ENCODE data around the gene PON1. TPM values are rescaled to one million over a fixed set of nuclear protein-coding genes. Genes with fewer than 3 reads are reported as not detected.

Gene PON1
- total RNA-seq, 1 experiment from 2014 or later: not detected

DNA sequence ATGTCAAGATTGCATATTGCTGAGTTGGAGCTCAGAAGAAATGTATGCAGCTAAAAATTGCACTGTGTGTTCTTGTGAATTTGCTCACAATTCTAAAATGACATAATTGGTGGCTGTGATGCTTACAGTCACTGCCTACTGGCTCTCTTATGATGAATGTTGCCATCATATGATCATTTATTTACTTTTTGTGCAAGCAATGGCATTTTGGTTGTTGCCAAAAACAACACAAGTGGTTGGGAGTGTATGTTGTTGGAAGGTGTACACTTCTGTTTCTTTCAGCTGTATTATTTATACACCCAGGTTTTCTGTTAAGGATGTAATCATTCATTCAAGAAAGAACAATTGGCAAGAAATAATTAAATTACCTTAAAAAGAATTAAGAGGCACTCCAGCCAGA, 28.9 kb downstream of the PON1 start:
- no peaks in the 10 kb centered on the region for H3K9me2 ChIP-seq (replicated peaks; ENCODE audit: insufficient read depth, low read length)
- DNase-seq: no peak
- H3K9ac ChIP-seq (ENCODE audit: low read length): no peak overlapping the region

DNA sequence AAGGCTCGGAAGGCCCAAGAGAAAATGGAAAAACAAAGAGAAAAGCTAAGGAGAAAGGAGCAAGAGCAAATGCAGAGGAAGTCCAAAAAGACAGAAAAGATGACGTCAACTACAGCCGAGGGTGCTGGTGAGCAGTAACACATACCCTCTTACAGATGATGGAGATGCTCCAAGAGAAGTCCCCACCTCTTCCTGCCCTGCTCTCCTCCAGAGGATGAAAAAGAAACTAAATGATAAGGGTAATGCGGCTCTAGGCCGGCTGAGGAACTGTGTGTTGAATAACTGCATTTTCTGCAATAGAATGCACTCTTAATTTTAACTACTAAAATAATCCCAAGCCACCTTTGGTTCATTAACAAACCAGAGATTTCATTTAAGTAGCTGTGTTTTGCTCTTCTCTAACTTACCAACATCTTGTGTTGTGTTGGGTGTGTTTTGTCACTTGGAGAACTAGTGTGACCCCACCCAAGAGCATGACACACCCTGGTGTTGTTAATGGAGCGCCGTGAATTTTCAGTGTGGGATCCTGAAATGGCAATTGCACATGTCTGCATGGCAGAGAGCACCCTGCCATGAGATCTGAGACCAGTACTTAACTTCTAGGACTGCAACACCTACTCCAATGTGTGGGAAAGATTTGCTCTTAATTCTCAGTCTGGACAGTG, 34.0 kb downstream of the PON1 start:
- H3K9me2 ChIP-seq (replicated peaks; ENCODE audit: insufficient read depth, low read length): no peaks in the 10 kb centered on the region
- H3K79me2 ChIP-seq (ENCODE audit: low read length): no peaks in the 10 kb centered on the region
- no peak overlapping the region for H3K4me3 ChIP-seq (ENCODE audit: low read length)
- H3K4me1 ChIP-seq (ENCODE audit: low read length): no peaks in the 10 kb centered on the region
- no peak overlapping the region for H3K9ac ChIP-seq (ENCODE audit: low read length)
- no peak overlapping the region for H2AFZ ChIP-seq (ENCODE audit: low read length)
- H3K4me2 ChIP-seq (ENCODE audit: low read depth, low read length, poor library complexity, severe bottlenecking): no peak overlapping the region
- H4K20me1 ChIP-seq (ENCODE audit: insufficient read depth, low read depth, low read length): no peaks in the 10 kb centered on the region
- no peaks in the 10 kb centered on the region for H3K9me3 ChIP-seq (ENCODE audit: low read length)
- no peaks in the 10 kb centered on the region for H3K36me3 ChIP-seq (ENCODE audit: insufficient read depth, low read length)
- no peak overlapping the region for H3K27ac ChIP-seq (ENCODE audit: low read length)
- DNase-seq: no peak
- H3K27me3 ChIP-seq (ENCODE audit: low read length): no peaks in the 10 kb centered on the region

More for the DNA sequence above, 28.9 kb downstream of the PON1 start:
- no peak overlapping the region for H3K4me2 ChIP-seq (ENCODE audit: low read depth, low read length, poor library complexity, severe bottlenecking)
- H3K79me2 ChIP-seq (ENCODE audit: low read length): no peaks in the 10 kb centered on the region
- no peaks in the 10 kb centered on the region for H3K27me3 ChIP-seq (ENCODE audit: low read length)
- no peaks in the 10 kb centered on the region for H3K36me3 ChIP-seq (ENCODE audit: insufficient read depth, low read length)
- no peak overlapping the region for H3K4me3 ChIP-seq (ENCODE audit: low read length)
- no peaks in the 10 kb centered on the region for H4K20me1 ChIP-seq (ENCODE audit: insufficient read depth, low read depth, low read length)
- H2AFZ ChIP-seq (ENCODE audit: low read length): no peak overlapping the region
- no peaks in the 10 kb centered on the region for H3K4me1 ChIP-seq (ENCODE audit: low read length)
- no peaks in the 10 kb centered on the region for H3K9me3 ChIP-seq (ENCODE audit: low read length)
- no peak overlapping the region for H3K27ac ChIP-seq (ENCODE audit: low read length)

DNA sequence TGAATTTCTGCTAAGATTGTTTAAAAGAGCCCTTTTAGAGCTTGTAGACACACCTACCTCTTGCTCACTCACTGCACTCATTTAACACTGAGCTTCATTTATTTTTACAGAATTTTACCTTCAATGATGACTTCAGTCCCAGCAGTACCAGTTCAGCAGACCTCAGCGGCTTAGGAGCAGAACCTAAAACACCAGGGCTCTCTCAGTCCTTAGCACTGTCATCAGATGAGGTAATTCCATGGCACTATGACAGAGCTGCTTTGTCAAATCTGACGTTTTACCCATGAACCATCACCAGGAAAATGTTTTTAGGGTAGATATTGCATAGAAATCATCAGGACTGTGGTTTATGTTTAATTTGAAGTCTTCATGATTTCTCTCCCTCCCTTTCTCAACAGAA, 38.2 kb downstream of the PON1 start:
- no peak for DNase-seq
- H2AFZ ChIP-seq (ENCODE audit: low read length): no peak overlapping the region

DNA sequence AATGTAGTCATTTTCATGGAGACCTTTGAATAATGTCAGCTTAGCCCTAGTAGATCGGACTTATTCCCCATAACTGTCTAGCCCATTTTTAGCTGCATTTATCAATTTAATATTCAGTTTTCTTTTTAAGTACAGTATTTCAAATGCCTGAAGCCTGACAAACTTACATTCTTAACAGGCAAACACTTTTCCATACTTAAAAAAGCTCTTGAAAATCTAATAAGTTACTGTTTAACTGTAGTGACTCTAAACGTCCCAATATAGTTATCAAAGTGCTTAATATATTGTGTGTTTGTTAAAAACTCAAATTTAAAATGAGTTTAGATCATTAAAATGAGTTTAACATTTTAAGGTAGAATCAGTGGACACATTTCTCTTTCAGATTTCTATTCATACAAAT, 44.9 kb downstream of the PON1 start:
- no peaks in the 10 kb centered on the region for H3K9me3 ChIP-seq (ENCODE audit: low read length)
- H3K27me3 ChIP-seq (ENCODE audit: low read length): no peaks in the 10 kb centered on the region
- H2AFZ ChIP-seq (ENCODE audit: low read length): no peak overlapping the region
- H3K4me1 ChIP-seq (ENCODE audit: low read length): no peaks in the 10 kb centered on the region
- H3K9ac ChIP-seq (ENCODE audit: low read length): no peak overlapping the region
- H3K9me2 ChIP-seq (replicated peaks; ENCODE audit: insufficient read depth, low read length): no peaks in the 10 kb centered on the region
- no peak overlapping the region for H3K4me3 ChIP-seq (ENCODE audit: low read length)
- no peaks in the 10 kb centered on the region for H3K79me2 ChIP-seq (ENCODE audit: low read length)
- H3K4me2 ChIP-seq (ENCODE audit: low read depth, low read length, poor library complexity, severe bottlenecking): no peak overlapping the region
- H3K36me3 ChIP-seq (ENCODE audit: insufficient read depth, low read length): no peaks in the 10 kb centered on the region
- H3K27ac ChIP-seq (ENCODE audit: low read length): no peak overlapping the region
- H4K20me1 ChIP-seq (ENCODE audit: insufficient read depth, low read depth, low read length): no peaks in the 10 kb centered on the region
- DNase-seq: no peak

More for the DNA sequence above, 38.2 kb downstream of the PON1 start:
- Histone ChIP-seq H3K4me3 (ENCODE audit: low read length) (no peak overlapping the region), H3K27ac (ENCODE audit: low read length) (no peak overlapping the region), H3K9me2 (replicated peaks; ENCODE audit: insufficient read depth, low read length) (no peaks in the 10 kb centered on the region), H3K4me2 (ENCODE audit: low read depth, low read length, poor library complexity, severe bottlenecking) (no peak overlapping the region), H3K79me2 (ENCODE audit: low read length) (no peaks in the 10 kb centered on the region), H3K4me1 (ENCODE audit: low read length) (no peaks in the 10 kb centered on the region), H3K9me3 (ENCODE audit: low read length) (no peaks in the 10 kb centered on the region), H4K20me1 (ENCODE audit: insufficient read depth, low read depth, low read length) (no peaks in the 10 kb centered on the region), H3K36me3 (ENCODE audit: insufficient read depth, low read length) (no peaks in the 10 kb centered on the region), H3K9ac (ENCODE audit: low read length) (no peak overlapping the region), H3K27me3 (ENCODE audit: low read length) (no peaks in the 10 kb centered on the region)

DNA sequence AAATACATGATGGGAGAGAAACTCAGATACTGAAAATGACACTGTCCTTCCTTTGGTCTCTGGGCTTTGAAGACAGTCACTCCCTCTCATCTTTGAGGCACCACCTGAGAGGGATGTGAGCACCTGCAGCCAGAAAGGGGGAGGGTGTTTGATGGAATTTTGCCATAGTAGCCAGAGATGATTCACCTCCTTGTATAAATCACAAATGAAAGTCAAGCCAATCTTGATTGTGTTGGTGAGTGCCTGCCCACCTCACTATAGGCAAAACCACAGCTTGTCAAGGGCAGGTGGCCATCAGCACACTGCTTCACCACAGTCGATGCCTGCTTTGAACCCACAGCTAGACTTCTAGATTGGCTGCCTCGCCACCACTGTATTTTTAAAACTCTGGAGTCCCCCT, 48.2 kb downstream of the PON1 start:
- no peak overlapping the region for H2AFZ ChIP-seq (ENCODE audit: low read length)
- H3K9me2 ChIP-seq (replicated peaks; ENCODE audit: insufficient read depth, low read length): no peaks in the 10 kb centered on the region
- H3K27me3 ChIP-seq (ENCODE audit: low read length): no peaks in the 10 kb centered on the region
- H3K4me3 ChIP-seq (ENCODE audit: low read length): no peak overlapping the region
- H3K36me3 ChIP-seq (ENCODE audit: insufficient read depth, low read length): no peaks in the 10 kb centered on the region
- H3K9ac ChIP-seq (ENCODE audit: low read length): no peak overlapping the region
- no peak for DNase-seq
- H3K27ac ChIP-seq (ENCODE audit: low read length): no peak overlapping the region
- H3K4me1 ChIP-seq (ENCODE audit: low read length): no peaks in the 10 kb centered on the region
- H3K4me2 ChIP-seq (ENCODE audit: low read depth, low read length, poor library complexity, severe bottlenecking): no peak overlapping the region
- no peaks in the 10 kb centered on the region for H3K9me3 ChIP-seq (ENCODE audit: low read length)
- H3K79me2 ChIP-seq (ENCODE audit: low read length): no peaks in the 10 kb centered on the region
- no peaks in the 10 kb centered on the region for H4K20me1 ChIP-seq (ENCODE audit: insufficient read depth, low read depth, low read length)

DNA sequence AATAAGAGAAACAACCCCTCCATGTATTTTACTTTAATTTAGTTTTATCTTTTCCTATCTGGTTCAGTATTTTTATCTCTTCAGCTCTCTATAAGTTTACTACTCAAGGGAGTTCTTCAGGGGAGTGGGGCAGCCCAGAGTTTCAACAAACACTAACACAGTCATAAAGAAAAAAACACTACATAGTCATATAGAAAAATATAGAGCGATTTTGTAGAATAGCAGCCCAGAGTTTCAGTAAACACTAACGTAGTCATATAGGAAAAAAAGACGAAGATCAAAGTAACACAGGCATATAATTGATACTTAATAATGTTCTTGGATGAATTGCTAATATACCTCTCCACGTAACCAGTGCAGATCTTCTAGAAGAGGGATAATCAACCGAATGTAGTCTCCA, 54.7 kb downstream of the PON1 start:
- H3K4me1 ChIP-seq (ENCODE audit: low read length): no peaks in the 10 kb centered on the region
- H3K4me3 ChIP-seq (ENCODE audit: low read length): no peak overlapping the region
- no peak for DNase-seq
- H3K36me3 ChIP-seq (ENCODE audit: insufficient read depth, low read length): no peaks in the 10 kb centered on the region
- no peak overlapping the region for H3K4me2 ChIP-seq (ENCODE audit: low read depth, low read length, poor library complexity, severe bottlenecking)
- H4K20me1 ChIP-seq (ENCODE audit: insufficient read depth, low read depth, low read length): no peaks in the 10 kb centered on the region
- no peak overlapping the region for H3K27ac ChIP-seq (ENCODE audit: low read length)
- H3K9me2 ChIP-seq (replicated peaks; ENCODE audit: insufficient read depth, low read length): no peaks in the 10 kb centered on the region
- no peak overlapping the region for H3K9ac ChIP-seq (ENCODE audit: low read length)
- no peak overlapping the region for H2AFZ ChIP-seq (ENCODE audit: low read length)
- no peaks in the 10 kb centered on the region for H3K79me2 ChIP-seq (ENCODE audit: low read length)
- H3K27me3 ChIP-seq (ENCODE audit: low read length): no peaks in the 10 kb centered on the region
- no peaks in the 10 kb centered on the region for H3K9me3 ChIP-seq (ENCODE audit: low read length)

DNA sequence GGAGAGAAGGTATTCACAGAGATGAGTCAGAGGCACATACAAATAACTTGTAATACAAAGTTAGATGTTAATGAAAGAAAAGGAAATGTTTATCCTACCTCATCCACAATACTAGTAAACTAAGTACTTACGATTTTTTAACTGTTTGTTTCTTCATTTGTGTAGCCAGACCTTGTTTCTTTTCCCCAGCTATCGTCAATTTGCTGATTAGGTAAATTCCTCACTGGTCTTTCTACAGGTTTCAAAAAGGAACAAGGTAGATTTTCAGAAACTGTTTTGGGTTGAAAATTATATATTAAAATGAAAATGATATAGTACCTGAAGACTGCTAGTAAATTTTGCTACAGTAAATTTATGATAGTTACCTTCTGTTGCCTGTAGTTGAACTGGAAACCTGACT, 56.6 kb downstream of the PON1 start:
- Histone ChIP-seq H3K36me3 (ENCODE audit: insufficient read depth, low read length) (no peaks in the 10 kb centered on the region), H2AFZ (ENCODE audit: low read length) (no peak overlapping the region), H3K79me2 (ENCODE audit: low read length) (no peaks in the 10 kb centered on the region), H3K4me2 (ENCODE audit: low read depth, low read length, poor library complexity, severe bottlenecking) (no peak overlapping the region), H3K27ac (ENCODE audit: low read length) (no peak overlapping the region), H3K9me2 (replicated peaks; ENCODE audit: insufficient read depth, low read length) (no peaks in the 10 kb centered on the region), H3K9me3 (ENCODE audit: low read length) (no peaks in the 10 kb centered on the region), H3K4me3 (ENCODE audit: low read length) (no peak overlapping the region), H4K20me1 (ENCODE audit: insufficient read depth, low read depth, low read length) (no peaks in the 10 kb centered on the region), H3K9ac (ENCODE audit: low read length) (no peak overlapping the region), H3K4me1 (ENCODE audit: low read length) (no peaks in the 10 kb centered on the region), H3K27me3 (ENCODE audit: low read length) (no peaks in the 10 kb centered on the region)
- DNase-seq: no peak

DNA sequence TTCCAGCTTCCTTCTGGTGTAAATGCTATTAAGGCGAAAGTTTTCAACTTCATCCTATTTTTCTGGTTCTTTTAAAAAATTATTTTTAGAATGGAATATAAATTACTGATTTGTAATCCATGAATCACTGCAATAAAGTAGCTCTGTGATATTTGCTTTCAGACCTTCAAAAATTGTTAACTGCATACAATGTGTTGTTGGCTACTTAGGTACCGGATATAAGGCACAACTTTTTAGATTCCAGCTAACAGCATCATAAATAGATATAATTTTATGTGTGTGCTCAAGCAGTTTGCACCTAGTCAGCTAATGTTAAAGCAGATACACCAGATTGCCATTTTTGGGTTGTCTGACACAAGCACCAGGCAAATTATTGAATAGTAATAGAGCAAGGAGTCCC, 58.7 kb downstream of the PON1 start:
- H3K27me3 ChIP-seq (ENCODE audit: low read length): no peaks in the 10 kb centered on the region
- no peak overlapping the region for H2AFZ ChIP-seq (ENCODE audit: low read length)
- no peaks in the 10 kb centered on the region for H3K36me3 ChIP-seq (ENCODE audit: insufficient read depth, low read length)
- no peaks in the 10 kb centered on the region for H3K9me2 ChIP-seq (replicated peaks; ENCODE audit: insufficient read depth, low read length)
- no peaks in the 10 kb centered on the region for H3K9me3 ChIP-seq (ENCODE audit: low read length)
- no peak overlapping the region for H3K4me2 ChIP-seq (ENCODE audit: low read depth, low read length, poor library complexity, severe bottlenecking)
- DNase-seq: no peak
- no peak overlapping the region for H3K27ac ChIP-seq (ENCODE audit: low read length)
- H3K4me3 ChIP-seq (ENCODE audit: low read length): no peak overlapping the region
- no peaks in the 10 kb centered on the region for H3K79me2 ChIP-seq (ENCODE audit: low read length)
- no peak overlapping the region for H3K9ac ChIP-seq (ENCODE audit: low read length)
- no peaks in the 10 kb centered on the region for H3K4me1 ChIP-seq (ENCODE audit: low read length)
- no peaks in the 10 kb centered on the region for H4K20me1 ChIP-seq (ENCODE audit: insufficient read depth, low read depth, low read length)

Measured in Karpas-422 (cell line).